Measurements from ENCODE around the gene ELP2.
"Not testable (repeated sequence)": the region's sequence is repeated elsewhere in the genome, so short reads cannot be mapped to it uniquely, and the experiment has no call there.

Gene ELP2

GRCh38 chr18:36191711-36192110 lies 62.0 kb downstream of the ELP2 start:
- DNase-seq = no peak

- DNase-seq = no peak
Observed at GRCh38 chr18:36194600-36195315, 65.1 kb downstream of the ELP2 start.

GRCh38 chr18:36195427-36196122 lies 65.9 kb downstream of the ELP2 start:
- DNase-seq = no peak

GRCh38 chr18:36196238-36196995 lies 66.7 kb downstream of the ELP2 start:
- no peak for DNase-seq

GRCh38 chr18:36197511-36198166 lies 67.9 kb downstream of the ELP2 start:
- no peak for DNase-seq

GRCh38 chr18:36199691-36200295 lies 70.1 kb downstream of the ELP2 start:
- DNase-seq = no peak

GRCh38 chr18:36200354-36200771 lies 70.7 kb downstream of the ELP2 start:
- DNase-seq = no peak

- DNase-seq = no peak
Observed at GRCh38 chr18:36201765-36202164, 72.1 kb downstream of the ELP2 start.

- no peak for DNase-seq
Observed at GRCh38 chr18:36203360-36203895, 73.7 kb downstream of the ELP2 start.

- no peak for DNase-seq
Observed at GRCh38 chr18:36205166-36205565, 75.5 kb downstream of the ELP2 start.

GRCh38 chr18:36207303-36207702 lies 77.6 kb downstream of the ELP2 start:
- DNase-seq = no peak

- not testable (repeated sequence) for DNase-seq
Observed at GRCh38 chr18:36207969-36208368, 78.3 kb downstream of the ELP2 start.

- DNase-seq = no peak
Observed at GRCh38 chr18:36211612-36212065, 81.9 kb downstream of the ELP2 start.

- no peak for DNase-seq
Observed at GRCh38 chr18:36212301-36213171, 82.8 kb downstream of the ELP2 start.

- no peak for DNase-seq
Observed at GRCh38 chr18:36214811-36215210, 85.1 kb downstream of the ELP2 start.

- no peak for DNase-seq
Observed at GRCh38 chr18:36215577-36215976, 85.9 kb downstream of the ELP2 start.

GRCh38 chr18:36217348-36217747 lies 87.6 kb downstream of the ELP2 start:
- DNase-seq = no peak

- no peak for DNase-seq
Observed at GRCh38 chr18:36229188-36229587, 99.5 kb downstream of the ELP2 start.
